ENCODE results near the gene PYCR2. TPM values are rescaled to one million over a fixed set of nuclear protein-coding genes. Genes with fewer than 3 reads are reported as not detected.

The PYCR2 gene
- 47.4 to 55.8 TPM (median 53.0 TPM) in 5 replicates for total RNA-seq (2022; extraction: Qiagen RNA extraction)

DNA sequence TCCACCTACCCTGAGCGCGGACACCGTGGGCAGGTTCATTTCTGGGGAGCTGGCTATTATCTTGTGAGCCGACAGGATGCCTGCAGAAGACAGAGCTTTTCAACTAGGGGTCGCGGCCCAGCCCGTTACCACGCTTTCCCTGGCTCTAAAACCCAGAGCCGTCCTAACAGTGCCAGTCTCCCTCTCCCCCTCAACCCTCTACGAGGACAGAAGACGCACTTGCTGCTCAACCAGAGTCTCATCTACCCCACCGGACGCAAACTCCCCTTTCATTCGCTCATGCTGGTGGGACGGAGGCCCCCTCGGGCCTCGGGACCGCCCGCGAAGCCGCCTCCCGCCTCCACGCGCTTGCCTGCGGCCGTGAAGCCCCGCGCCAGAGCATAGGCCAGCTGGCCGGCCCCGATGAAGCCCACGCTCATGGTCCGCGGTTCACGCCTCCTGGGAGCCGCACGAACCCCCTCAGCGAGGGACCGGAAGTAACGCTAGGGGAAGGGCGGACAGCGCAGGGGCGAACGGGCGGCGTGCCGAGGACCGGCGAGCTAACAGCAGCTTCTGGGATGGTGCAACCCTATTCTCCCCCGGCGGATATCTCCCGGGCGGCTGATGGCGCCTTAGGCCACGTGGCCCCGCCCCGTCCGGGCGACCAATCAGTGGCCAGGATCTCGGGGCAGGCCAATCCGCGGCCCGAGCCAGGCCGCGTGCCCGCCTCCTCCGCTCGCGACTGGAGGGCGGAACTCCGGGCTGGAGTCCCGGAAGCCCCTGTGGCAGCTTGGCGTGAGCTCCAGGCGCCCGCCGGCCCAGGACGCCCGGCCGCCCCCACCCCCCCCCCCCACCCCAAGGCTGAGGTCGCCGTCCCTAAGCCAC, at the start of gene PYCR2:
TSS of gene PYCR2 (minus strand) at position 559 of the 864 bp plus-strand sequence. CDS start at position 419, 140 bp downstream.

DNA sequence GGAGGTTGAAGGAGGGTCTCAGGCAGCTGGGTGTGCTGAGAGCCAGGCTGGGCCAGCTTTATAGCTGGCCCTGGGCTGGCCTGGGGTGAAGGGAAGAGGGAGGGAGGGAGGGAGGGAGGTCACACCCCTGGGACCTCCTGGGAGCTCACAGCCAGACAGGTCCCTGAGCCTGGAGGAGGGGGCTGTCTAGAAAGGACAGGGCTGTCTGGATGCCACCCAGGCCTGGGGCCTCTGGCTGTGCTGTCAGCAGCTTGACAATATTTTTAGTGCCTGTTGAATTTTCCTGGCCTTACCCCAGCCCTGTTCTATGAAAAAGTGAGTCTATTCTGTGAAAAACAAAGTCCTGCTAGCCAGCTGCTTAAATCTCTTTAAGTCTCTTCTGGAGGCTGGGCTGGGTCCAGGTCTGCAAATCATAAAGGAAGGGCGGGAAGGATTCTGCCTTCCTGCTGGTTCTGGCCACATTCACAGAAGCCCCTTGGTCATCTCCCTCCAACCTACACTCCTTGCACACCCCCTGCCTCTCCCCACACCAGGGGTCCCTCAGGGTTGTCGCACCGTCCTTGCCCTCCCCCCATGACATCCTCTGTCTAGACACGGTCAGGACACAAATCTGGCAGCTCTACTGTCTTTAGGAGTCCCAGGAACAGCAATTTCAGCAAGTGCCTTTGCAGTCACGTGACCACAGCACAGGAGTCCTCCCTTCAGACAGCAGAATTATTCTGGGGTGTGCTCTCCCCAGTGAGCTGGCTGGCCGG, 17.3 kb upstream of the PYCR2 start, which contains the start of gene LEFTY2:
TSS of gene LEFTY2 (minus strand) at position 34 of the 755 bp plus-strand sequence. CDS start 80 bp downstream, outside the sequence.

DNA sequence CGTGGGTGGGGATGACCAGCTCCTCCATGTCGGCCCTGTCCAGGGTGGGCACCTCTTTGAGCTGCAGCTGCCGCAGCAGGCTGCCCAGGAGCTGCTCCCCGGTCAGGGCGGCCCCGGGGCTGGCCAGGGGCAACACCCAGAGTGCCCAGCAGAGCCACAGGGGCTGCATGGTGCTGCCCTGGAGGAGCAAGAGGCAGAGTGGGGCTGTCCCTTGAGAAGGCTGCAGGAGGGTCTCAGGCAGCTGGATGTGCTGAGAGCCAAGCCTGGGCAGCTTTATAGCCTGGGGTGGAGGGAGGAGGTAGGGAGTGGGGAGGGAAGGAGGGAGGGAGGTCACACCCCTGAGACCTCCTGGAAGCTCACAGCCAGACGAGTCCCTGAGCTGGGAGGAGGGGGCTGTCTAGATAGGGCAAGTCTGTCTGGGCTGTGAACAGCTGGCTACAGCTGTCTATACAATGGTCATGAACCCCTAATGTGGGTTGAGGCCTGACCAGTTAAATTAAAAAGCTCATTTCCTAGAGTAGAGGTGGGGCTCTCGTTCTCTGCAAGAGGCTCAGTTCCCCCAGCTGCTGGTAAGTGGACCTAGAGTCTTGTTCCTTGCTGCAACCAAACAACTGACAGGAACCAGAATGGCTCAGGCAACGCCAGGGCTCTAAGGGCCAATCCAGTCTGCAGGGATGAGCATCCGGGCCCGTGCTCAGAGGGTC, 35.0 kb downstream of the PYCR2 start, which contains the start of gene LEFTY1:
TSS of gene LEFTY1 (minus strand) at position 249 of the 704 bp plus-strand sequence. CDS start at position 169, 80 bp downstream.

DNA sequence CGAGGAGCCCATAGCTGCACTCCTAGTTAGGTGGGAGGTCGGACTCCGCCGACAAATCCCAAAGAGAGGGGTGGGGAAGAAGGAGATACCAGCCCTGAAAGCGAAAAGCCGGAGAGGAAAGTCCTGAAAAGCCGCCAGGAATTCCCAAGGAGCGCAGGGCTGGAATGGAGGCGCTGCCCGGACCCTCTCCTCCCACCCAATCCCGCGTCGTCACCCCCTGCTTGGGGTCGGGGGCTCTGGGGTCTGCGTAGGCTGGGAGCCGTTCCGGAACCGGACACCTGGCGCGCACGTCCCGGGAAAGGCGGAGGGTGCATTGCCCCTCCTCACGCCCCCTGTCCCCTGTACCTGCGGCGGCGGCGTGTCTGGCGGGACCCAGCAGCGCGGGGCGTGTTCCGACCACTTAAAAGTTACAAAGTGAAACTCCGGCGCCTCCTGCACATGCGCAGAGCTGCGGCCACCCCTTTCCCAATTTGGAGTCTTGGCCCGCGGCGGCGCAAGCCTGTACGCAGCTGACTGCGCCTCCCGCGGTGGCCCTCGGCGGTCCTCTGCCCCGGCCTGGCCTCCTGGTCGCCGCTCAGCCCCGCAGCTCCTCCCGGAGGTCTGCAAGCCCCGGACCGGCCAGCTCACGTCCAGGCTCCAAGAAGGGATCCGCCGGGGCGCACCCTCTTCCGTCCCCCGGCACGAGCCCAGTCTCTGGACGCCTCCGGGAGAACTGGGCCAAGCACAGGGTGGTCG, 41.9 kb downstream of the PYCR2 start, which contains the start of gene TMEM63A:
TSS of gene TMEM63A (minus strand) at position 422 of the 735 bp plus-strand sequence. CDS start 4,800 bp downstream, outside the sequence.

Other genes with a start within 250 kb of the PYCR2 start
- gene SRP9, start 146.4 kb downstream of the PYCR2 start, total RNA-seq (2022; extraction: Qiagen RNA extraction): 233 to 309 TPM (median 243 TPM) in 5 replicates
- gene EPHX1, start 114.1 kb downstream of the PYCR2 start, total RNA-seq (2022; extraction: Qiagen RNA extraction): 204 to 240 TPM (median 210 TPM) in 5 replicates
- 5.1 to 7.4 TPM (median 5.8 TPM) in 5 replicates for gene TMEM63A, start 41.9 kb downstream of the PYCR2 start, total RNA-seq (2022; extraction: Qiagen RNA extraction)
- 0.37 to 1.6 TPM (median 1.2 TPM) in 5 replicates for gene LEFTY1, start 35.1 kb downstream of the PYCR2 start, total RNA-seq (2022; extraction: Qiagen RNA extraction)
- gene LEFTY2, start 17.0 kb upstream of the PYCR2 start, total RNA-seq (2022; extraction: Qiagen RNA extraction): 0.05 to 0.21 TPM (median 0.13 TPM) in 4 of 5 replicates, not detected in the other
- 6.7 to 11.7 TPM (median 7.2 TPM) in 5 replicates for gene SDE2, start 75.1 kb upstream of the PYCR2 start, total RNA-seq (2022; extraction: Qiagen RNA extraction)
- gene H3-3A, start 138.5 kb upstream of the PYCR2 start, total RNA-seq (2022; extraction: Qiagen RNA extraction): 400 to 443 TPM (median 403 TPM) in 5 replicates